Mesothelial cell of epicardium (in vitro differentiated cells): Measurements from ENCODE around the gene ELMO2. TPM values are rescaled to one million over a fixed set of nuclear protein-coding genes. Genes with fewer than 3 reads are reported as not detected.

Experiments used
- DNase-seq, 2 experiments: peaks; one replicate each; pipeline ENCODE4 v3.0.0; 2021; ENCODE audit warnings: low spot score in 2 of 2; ENCODE audit not compliant: unreplicated experiment in 2 of 2
- H3K27ac Mint-ChIP-seq: 2 replicates; pipeline ENCODE4 v1.8.0; 2021; ENCODE audit warnings: mixed read lengths
- H3K27me3 Mint-ChIP-seq: 2 replicates; pipeline ENCODE4 v1.8.0; 2021; ENCODE audit warnings: low read depth, mixed read lengths
- H3K36me3 Mint-ChIP-seq: 2 replicates; pipeline ENCODE4 v1.8.0; 2021; ENCODE audit warnings: mixed read lengths
- H3K4me1 Mint-ChIP-seq: 2 replicates; pipeline ENCODE4 v1.8.0; 2021; ENCODE audit warnings: mixed read lengths
- H3K4me3 Mint-ChIP-seq: 2 replicates; pipeline ENCODE4 v1.8.0; 2021; ENCODE audit warnings: mild to moderate bottlenecking, moderate library complexity, mixed read lengths
- H3K9me3 Mint-ChIP-seq: 2 replicates; pipeline ENCODE4 v1.8.0; 2021; ENCODE audit warnings: mixed read lengths
- total RNA-seq: library from RNA; stranded (reverse); gene quantifications from 3 replicates; pipeline ENCODE4 v1.2.1, GENCODE V29; 2021
- TF ChIP-seq, protein P1 (sequence below): fragments of 200-600 bp; sonication (generic); IDR thresholded peaks from one replicate; pipeline ENCODE4 v1.5.0; 2021; ENCODE audit warnings: antibody characterized with exemption; ENCODE audit not compliant: unreplicated experiment

ELMO2 gene
- total RNA-seq, 1 donor from 2014 or later: 53.2 TPM

DNA sequence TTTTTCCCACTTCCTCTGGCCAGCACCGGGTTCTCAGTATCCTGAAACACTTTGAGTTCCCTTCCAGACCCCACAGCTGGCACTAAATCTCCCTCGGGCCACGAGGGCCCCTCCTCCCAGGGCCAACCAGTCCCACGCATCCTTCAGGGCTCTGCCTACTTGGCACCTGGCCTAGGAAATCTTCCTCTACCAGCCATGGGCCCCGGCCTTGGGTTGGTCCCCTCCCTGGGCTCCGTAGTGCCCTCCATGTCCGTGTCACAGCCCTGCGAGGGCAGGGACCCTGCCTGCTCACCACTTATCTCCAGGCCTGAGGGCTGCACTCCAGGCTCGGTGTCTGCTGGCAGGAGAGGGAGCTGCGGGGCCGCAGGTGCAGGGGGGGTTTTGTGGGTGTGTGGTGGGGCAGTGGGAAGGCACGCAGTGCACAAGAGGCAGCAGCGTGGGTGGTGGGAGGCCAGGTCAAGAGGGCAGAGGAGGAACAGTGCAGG lies 49.3 kb downstream of the ELMO2 start:
- Mint-ChIP-seq H3K4me3 (no peak overlapping the region), H3K27ac (no peak overlapping the region), H3K27me3 (no peaks in the 10 kb centered on the region), H3K36me3 (peaks cover 8% of the 10 kb centered on the region), H3K9me3 (no peaks in the 10 kb centered on the region), H3K4me1 (no peaks in the 10 kb centered on the region)
- DNase-seq: no peak
- TF ChIP-seq, protein P1, sequence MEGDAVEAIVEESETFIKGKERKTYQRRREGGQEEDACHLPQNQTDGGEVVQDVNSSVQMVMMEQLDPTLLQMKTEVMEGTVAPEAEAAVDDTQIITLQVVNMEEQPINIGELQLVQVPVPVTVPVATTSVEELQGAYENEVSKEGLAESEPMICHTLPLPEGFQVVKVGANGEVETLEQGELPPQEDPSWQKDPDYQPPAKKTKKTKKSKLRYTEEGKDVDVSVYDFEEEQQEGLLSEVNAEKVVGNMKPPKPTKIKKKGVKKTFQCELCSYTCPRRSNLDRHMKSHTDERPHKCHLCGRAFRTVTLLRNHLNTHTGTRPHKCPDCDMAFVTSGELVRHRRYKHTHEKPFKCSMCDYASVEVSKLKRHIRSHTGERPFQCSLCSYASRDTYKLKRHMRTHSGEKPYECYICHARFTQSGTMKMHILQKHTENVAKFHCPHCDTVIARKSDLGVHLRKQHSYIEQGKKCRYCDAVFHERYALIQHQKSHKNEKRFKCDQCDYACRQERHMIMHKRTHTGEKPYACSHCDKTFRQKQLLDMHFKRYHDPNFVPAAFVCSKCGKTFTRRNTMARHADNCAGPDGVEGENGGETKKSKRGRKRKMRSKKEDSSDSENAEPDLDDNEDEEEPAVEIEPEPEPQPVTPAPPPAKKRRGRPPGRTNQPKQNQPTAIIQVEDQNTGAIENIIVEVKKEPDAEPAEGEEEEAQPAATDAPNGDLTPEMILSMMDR: no peak

DNA sequence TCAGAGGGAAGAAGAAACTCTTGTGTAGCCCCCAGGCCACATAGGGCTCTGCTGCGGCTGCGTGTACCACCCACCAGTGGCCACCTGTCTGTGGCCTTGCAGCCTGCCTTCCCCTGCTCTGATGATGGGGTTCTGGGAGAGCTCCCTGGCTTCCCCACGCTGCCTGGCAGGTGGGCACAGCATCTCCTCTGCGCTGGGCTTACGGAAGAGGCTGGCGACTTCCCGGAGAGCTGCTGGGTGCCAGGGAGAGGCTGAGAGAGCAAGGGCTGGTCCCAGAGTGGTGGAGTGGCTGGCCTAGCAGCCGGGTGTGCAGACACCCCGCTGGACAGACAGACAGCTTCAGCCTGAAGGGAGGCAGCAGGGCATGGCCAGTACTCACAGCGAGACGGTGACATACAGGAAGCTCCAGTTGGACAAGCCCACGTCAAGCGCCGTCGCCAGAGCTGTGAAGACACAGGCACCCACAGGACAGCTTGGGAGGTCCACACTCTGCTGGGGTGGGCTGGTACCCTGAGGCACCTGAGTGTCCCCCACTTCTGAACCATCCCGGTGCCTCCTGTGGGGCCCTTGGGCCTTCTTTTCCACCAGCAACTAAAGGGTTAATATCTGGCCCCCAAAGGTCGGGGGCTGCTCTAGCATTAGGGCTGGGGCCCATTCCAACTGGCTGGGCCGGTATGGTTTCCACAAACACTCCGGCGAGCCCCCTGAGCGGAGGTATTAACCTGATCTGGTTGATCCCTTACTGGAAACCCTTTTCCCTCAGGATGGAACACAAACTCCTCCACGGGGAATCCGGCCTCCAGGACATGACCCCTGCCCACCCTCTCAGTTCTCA lies 50.0 kb downstream of the ELMO2 start:
- Mint-ChIP-seq H3K36me3 (peaks cover 8% of the 10 kb centered on the region), H3K27ac (no peak overlapping the region), H3K4me3 (no peak overlapping the region), H3K27me3 (no peaks in the 10 kb centered on the region), H3K9me3 (no peaks in the 10 kb centered on the region), H3K4me1 (no peaks in the 10 kb centered on the region)
- TF ChIP-seq, protein P1: no peak
- no peak for DNase-seq

DNA sequence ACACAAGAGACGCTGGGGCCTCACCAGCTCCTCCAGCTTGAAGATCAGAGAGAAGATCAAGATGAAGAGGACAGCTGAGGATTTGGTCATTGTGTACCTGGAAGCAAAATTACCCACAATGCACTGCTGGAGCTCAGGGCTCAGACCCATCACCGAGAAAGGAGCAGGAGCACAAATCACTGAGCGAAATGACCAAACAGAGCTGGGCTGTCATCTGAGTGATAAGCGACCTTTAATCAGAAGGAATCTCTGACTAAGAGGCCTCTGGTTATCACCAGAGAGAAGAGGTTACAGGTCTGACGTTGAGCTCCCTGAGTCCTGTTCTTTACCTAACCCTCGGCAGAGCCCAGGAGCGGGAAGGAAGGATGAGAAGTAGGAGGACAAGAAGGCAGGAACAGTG lies 50.6 kb downstream of the ELMO2 start:
- no peak overlapping the region for H3K27ac Mint-ChIP-seq
- no peaks in the 10 kb centered on the region for H3K27me3 Mint-ChIP-seq
- H3K4me3 Mint-ChIP-seq: no peak overlapping the region
- no peaks in the 10 kb centered on the region for H3K9me3 Mint-ChIP-seq
- DNase-seq: no peak
- H3K36me3 Mint-ChIP-seq: peaks cover 10% of the 10 kb centered on the region
- TF ChIP-seq, protein P1: no peak
- peaks cover 6% of the 10 kb centered on the region for H3K4me1 Mint-ChIP-seq

DNA sequence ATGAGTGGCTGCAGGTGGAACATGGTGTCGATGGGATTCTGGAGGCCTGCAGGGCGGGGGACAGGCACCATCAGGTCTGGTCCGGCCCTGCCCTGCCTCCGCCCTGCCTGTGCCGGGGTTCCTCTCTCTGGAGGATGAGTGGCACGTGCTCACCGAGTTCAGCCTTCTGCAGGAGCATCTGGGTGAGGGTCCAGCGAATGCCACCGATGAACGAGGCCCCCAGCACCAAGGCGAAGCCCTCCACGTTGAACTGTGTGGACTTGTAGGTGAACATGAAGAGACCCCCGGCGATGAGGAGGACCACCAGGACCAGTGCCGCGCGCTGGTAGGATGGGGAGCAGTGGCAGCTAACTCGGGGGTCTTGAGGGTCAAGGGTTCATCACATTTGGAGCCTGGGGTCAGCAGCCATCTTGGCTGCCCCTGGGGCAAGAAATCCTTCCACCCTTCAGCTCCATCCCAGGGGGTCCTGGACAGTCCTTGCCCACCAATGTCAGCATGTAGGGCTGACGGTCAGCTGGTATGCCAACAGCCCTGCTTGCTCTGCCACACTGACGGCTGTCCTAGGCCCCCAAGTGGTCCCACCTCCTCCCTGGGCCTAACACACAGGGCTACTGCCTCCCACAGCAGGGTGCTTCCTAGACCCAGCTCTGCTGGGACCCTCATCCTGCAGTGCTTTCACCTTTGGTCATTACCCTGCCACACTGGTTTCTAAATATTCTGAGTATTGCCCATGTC lies 51.3 kb downstream of the ELMO2 start:
- H3K4me1 Mint-ChIP-seq: peaks cover 12% of the 10 kb centered on the region
- DNase-seq: no peak
- no peaks in the 10 kb centered on the region for H3K9me3 Mint-ChIP-seq
- H3K36me3 Mint-ChIP-seq: peaks cover 10% of the 10 kb centered on the region
- H3K27ac Mint-ChIP-seq: no peak overlapping the region
- TF ChIP-seq, protein P1: no peak
- no peaks in the 10 kb centered on the region for H3K27me3 Mint-ChIP-seq
- no peak overlapping the region for H3K4me3 Mint-ChIP-seq

DNA sequence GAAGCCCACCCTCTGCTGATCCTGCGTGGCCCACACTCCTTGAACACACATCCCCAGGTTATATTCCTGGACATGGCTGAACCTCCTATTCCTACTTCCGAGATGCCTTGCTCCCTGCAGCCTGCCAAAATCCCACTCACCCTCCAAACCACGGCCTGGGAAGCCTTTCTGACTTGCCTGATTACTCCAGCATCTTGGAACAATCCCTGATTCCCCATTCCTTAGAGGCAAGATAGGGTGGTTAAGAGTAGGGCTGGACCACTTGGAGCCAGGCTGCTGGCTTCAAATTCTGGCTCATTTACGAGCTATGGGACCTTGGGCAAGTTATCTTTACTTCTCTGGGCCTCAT lies 52.2 kb downstream of the ELMO2 start:
- Mint-ChIP-seq H3K4me1 (peaks cover 20% of the 10 kb centered on the region), H3K27me3 (no peaks in the 10 kb centered on the region), H3K4me3 (no peak overlapping the region), H3K36me3 (peaks cover 10% of the 10 kb centered on the region), H3K27ac (no peak overlapping the region), H3K9me3 (no peaks in the 10 kb centered on the region)
- TF ChIP-seq, protein P1: no peak
- DNase-seq: no peak
